ENCODE data around the gene PARD6G.

PARD6G gene

DNA sequence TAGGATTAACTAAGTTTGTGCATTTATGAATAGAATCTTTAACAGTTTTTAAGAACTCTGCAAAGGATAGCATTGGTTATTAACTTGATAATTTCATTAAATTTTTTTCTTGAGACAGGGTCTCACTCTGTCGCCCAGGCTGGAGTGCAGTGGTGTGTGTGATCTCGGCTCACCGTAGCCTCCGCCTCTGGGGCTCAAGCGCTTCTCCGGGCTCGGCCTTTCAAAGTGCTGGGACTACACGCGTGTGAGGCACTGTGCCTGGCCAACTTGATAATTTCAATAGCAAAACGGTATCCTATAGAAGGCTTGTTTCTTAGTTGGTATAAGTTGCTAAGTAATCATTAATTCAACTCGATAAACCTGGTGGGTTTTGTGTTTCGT lies 100.3 kb downstream of the PARD6G start:
- no peak for DNase-seq (ENCODE audit: low read depth)

DNA sequence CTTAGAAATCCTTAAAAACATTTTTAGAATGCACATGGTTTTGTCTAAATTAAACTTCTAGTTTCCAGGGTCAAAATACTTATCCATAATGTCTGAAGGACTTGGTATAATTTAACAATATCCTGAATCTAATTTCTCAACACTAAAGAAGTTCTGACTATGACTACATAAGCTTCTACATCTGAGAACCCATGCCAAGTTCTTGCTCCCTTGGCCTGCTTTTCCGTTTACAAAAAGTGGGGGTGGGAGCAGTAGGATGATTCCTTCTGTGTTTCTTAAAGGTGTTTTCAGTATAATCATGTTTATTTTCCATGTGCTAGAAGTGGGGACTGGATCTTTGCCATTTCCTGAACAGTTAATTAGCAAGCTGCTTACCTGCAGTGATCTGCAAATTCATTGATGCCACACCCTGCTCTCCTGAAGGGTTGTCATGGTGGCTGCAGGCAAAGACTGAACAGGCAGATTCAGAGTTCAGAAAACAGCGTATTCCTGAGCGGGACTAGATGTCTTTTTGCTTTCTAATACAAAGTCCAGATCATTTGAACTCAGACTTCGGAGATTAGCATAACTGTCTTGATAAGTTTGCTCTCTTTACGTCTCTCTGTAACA lies 102.0 kb downstream of the PARD6G start:
- no peak for DNase-seq (ENCODE audit: low read depth)

DNA sequence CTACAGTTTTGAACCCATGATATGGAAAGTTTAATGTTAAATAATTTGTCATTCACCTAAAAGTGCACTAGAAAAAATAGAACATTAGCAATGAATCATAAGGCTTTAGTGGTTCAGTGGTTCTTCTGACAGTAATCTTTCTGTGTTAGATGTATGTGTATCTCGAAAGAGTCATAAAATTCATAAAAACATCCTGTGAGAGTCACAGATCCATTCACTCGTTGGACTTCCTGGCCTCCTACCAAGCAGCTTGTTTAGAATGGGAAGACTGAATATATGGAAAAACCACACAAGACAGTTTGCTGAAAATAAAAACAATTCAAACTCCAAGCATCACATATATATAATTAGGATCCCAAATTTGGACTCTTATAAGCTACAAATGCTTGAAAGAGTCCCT lies 103.4 kb downstream of the PARD6G start:
- DNase-seq (ENCODE audit: low read depth), result peak; percentile 76

DNA sequence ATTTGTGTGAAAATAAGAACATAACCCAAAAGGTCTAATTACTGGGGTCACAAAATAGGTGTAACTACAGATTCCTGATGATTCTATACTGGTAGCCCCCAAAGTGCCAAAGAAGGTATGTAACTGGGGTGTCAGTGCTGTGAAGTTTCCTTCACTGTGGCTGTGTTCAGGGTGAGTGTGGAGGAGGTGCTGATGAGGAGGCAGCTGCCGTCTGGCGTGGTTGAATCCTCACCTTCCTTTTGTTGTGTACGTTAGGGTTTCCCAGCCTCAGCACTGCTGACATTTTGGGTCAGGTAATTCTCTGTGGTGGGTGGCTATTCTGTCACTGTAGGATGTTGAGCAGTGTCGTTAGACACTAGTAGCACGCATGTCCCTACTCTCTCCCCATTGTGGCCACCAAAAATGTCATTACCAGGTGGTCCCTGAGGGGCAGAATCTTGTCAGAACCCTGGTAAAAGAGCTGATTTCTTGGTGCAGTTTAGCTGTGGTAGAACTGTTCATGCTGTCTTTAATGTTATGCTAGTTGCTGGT lies 106.8 kb downstream of the PARD6G start:
- DNase-seq (ENCODE audit: low read depth), result no peak

DNA sequence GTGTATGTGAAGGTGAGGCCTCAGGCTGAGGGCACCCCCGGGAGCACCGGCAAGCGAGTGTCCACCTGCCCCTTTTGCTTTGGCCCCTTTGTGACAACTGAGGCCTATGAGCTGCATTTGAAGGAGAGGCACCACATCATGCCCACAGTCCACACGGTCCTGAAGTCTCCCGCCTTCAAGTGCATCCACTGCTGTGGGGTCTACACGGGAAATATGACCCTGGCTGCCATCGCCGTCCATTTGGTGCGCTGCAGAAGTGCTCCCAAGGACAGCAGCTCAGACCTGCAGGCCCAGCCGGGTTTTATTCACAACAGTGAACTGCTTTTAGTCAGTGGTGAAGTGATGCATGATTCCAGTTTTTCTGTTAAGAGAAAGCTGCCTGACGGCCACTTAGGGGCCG lies 109.3 kb downstream of the PARD6G start:
- no peak for DNase-seq (ENCODE audit: low read depth)

DNA sequence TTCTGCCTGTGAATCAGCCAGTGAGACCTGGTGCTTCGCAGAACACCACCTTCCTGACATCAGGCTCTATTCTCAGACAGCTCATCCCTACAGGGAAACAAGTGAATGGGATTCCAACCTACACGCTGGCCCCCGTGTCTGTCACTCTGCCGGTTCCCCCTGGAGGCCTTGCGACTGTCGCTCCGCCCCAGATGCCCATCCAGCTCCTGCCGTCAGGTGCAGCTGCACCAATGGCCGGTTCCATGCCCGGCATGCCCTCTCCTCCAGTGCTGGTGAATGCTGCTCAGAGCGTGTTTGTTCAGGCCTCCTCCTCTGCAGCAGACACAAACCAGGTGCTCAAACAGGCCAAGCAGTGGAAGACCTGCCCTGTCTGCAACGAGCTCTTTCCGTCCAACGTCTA lies 110.2 kb downstream of the PARD6G start:
- no peak for DNase-seq (ENCODE audit: low read depth)

DNA sequence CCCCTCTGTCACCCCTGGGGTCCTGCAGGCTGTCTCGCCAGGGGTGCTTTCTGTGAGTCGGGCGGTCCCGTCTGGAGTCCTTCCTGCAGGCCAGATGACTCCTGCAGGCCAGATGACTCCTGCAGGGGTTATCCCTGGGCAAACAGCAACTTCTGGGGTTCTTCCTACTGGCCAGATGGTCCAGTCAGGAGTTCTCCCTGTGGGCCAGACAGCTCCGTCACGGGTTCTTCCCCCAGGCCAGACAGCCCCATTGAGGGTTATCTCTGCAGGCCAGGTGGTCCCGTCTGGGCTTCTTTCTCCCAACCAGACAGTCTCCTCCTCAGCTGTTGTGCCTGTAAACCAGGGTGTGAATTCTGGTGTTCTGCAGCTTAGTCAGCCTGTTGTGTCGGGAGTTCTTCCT lies 110.6 kb downstream of the PARD6G start:
- no peak for DNase-seq (ENCODE audit: low read depth)

DNA sequence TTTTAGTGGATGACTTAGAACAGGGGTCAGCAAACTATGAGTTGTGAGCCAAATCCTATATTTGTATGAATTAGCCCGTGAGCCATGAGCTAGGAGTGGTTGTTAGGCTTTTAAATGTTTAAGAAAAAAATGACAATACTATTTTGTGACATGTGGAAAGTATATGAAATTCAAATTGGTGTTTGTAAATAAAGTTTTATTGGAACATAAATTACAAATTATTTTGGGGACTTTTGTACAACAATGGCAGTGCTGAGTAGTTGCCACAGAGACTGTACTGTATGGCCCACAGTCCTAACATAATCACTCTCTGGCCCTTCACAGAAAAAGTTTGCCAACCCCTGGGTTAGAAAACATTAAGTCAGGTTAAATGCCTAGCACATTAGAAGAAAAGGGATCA lies 112.2 kb downstream of the PARD6G start:
- DNase-seq (ENCODE audit: low read depth), result no peak

DNA sequence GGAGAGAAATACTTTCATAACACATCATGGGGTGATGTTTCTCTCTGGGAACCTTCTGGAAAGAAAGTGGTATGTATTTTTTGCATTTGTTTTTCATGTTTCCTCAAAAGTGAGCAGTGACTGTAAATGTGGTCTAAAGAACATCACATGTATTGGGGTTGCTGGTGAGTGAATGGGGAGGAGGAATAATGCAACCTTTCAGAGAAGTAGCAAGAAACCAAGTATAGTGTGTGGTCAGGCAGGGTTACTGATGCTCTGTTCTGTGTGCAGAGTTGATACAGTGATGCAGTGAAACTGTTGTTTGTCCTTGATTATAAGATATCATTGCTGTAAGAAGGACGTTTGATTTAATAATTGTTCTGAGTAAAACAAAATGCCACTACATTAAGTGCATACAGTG lies 114.2 kb downstream of the PARD6G start:
- no peak for DNase-seq (ENCODE audit: low read depth)

DNA sequence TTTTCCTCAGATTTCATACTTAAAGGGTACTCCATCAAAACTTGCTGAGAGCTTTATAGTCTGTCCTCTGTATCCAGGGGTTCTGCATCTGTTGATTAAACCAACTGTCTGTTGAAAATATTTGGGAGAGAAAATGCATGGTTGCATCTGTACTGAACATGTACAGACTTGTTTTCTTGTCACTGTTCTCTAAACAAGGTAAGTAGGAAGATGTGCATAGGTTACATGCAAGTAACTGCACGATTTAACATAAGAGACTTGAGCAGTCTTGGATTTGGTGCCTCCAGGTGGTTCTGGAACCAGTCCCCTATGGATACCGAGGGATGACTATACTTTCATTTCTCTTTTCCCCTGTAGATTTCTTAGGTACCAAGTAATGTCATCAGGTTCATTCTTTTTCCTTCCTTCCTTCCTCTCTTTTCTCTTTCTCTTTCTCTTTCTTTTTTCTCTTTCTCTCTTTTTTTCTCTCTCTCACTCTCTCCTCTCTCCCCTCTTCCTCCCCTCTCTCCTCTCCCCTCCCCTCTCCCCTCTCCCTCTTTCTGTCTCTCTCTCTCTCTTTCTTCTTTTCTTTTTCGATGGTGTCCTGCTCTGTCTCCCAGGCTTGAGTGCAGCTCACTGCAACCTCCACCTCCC lies 115.0 kb downstream of the PARD6G start:
- no peak for DNase-seq (ENCODE audit: low read depth)

DNA sequence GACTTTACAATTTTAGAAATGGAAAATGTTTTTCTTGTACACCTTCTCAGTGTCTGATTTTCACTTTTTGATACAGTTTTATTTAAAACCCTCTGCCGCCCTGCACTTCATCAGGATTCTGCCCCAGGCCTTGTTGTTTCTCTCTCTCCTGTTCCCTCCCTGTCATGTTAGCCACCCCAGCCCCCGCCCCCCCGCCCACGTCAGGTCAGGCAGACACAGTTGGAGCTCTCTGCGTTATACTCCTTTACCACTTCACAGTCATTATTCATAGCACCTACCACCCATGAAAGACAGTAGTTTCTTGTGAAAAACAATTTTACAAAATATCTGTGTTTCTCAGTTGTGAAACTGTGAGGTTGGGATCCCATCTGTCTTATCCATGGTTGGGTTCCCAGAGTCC lies 116.8 kb downstream of the PARD6G start:
- no peak for DNase-seq (ENCODE audit: low read depth)

DNA sequence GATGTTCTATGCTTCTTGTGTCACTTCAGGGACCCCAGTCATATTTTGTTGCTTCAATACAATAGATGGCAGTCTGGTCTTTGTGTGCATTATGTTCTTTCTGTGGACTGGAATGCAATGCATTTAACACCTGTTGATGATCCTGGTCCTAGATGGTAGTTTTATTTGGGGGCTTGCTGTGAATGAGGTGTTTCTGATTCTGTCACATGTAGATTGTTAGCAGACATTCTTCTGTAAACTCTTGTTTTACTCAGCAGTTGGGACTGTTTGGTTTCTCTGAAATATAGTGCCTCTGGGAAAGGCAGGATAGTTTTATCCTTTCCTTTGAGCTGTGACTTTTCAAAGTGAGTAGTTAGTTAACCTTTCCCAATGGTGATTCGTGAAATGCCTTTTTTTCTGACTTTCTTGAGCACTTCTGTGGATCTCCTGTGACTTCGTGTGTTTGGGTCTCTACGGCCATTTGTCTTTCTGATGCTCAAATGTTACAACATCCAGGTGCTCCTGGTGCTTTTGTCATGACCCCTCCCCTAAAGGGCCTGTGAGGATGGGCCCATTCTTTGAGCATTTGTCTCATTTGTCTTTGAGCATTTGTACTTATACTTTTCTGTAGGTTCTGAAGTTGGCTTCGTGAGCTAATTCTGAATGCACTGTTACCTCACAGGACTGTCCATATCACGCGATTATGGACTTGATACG lies 117.5 kb downstream of the PARD6G start:
- DNase-seq (ENCODE audit: low read depth), result no peak

DNA sequence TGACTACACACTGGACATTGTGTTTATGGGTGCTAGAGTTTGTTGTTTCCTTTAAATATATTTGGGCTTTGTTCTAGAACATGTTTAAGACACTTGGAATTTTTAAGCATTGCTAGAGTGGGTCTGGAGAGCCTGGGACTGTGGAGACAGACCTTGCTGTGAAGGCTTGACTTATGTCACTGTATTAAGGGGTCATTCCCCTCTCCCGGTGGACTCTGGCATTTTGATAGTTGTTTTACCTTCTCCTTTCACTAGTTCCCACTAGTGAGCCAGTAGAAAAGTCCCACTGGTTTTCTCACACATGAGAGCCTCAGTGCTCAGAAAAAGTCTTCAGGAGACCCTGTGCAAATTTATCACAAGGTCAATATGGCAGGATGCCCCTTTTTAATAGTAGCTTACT lies 119.7 kb downstream of the PARD6G start:
- DNase-seq (ENCODE audit: low read depth), result no peak

DNA sequence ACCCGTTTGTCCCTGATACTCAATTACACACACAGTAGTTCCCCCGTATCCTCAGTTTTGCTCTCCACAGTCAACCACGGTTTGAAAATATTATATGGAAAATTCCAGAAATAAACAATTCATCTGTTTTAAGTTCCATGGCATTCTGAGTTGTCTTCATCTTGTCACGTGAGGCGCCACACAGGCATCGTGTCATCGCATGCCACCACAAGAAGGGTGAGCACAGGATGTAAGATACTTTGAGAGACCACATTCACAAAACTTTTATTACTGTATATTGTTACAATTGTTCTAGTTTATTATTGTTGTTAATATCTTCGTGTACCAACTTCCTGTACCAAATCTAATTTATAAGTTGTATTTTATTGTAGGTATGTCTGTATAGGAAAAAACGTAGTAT lies 120.5 kb downstream of the PARD6G start:
- DNase-seq (ENCODE audit: low read depth), result no peak

DNA sequence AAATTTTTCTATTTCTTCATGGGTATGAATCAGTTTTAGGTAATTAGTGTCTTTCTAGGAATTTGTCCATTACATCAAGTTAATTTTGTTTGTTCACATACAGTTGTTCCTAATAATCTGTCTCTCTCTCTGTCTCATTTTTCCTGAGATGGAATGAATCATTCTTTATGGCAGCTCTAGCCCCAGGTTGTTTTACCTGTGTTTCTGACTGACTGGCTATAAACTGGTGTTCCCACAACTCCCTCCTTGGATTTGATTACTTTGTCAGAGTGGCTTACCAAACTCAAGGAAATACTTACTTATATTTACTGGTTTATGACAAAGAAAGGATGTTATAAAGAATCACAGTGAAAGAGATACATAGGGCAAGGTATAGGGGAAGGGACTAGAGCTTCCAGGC lies 123.2 kb downstream of the PARD6G start:
- DNase-seq (ENCODE audit: low read depth), result no peak

DNA sequence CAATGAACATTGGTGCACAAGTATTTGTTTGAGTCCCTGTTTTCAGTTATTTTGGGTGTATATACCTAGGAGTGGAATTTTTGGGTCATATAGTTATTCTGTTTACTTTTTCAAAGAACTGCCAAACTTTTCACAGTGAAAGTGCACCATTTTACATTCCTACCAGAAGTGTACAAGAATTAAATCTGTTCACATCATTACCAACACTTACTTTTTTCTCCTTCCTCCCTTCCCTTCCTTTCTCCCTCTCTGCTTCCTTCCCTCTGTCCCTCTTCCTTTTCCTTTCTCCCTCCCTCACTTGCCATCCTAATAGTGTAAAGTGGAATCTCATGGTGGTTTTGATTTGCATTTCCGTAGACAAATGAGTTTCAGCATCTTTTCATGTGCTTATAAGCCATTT lies 126.4 kb downstream of the PARD6G start:
- DNase-seq (ENCODE audit: low read depth), result no peak

DNA sequence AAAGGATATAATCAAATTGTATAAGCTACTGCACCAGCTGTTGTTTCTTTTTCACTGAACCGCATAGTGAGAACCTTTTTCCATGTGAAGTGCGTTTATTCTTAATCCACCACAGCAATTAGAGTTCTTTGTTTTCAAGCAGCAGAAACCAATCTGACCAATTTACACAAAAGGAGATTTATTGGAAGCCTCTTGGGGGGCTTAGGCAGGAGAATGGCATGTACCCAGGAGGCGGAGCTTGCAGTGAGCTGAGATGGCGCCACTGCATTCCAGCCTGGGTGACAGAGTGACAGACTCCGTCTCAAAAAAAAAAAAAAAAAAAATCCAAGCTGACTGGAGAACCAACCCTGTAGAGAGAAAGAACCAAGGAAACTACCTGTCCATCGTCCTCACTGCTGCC lies 128.2 kb downstream of the PARD6G start:
- no peak for DNase-seq (ENCODE audit: low read depth)

DNA sequence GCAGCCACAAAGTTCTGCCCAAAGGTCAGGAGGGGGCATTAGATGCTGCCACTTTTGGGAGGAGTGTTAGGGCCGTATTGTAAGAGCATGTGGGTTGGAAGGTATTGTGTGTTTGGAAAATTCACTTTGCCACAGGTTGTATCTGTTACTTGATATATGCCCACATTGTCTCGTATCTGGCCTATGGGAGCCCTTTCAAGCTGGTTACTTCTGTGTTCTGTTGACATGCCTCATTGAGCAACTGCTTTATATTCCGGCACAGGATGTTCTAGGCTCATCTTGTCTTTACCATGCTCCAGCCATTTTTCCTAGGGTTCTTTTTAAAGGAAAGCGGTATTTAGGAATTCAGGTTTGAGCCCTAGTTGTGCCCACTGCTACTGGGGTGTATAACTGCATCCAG lies 132.3 kb downstream of the PARD6G start:
- no peak for DNase-seq (ENCODE audit: low read depth)

DNA sequence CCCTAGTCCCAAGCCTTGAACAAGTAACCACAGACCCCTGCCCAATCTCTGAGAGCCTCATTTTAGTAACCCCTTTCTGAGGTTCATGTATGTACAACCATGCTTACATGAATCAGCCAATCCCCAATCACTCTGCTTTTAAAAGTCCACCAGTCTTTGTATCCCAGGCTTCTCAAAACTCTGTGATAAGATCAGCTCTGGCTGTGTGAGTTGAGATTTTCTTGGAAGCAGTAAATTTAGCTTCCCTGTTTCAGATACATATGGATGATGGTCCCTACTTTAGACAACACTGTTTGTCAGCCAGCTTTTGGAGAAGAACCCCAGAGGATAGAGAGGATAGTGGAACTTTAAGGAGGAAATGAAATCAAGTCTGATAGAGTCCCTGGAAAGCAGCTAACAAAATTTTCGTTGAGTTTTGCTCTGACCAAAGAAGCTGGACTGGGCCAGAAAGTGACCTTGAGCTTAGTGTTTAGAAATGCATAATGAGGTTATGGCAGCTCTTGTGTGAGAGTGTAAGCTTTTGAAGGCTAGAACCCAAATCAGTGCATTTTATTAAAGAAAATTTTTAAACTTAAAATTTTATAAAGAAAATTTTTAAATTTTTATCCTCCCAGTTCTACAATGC lies 134.6 kb downstream of the PARD6G start:
- DNase-seq (ENCODE audit: low read depth), result peak; percentile 13

DNA sequence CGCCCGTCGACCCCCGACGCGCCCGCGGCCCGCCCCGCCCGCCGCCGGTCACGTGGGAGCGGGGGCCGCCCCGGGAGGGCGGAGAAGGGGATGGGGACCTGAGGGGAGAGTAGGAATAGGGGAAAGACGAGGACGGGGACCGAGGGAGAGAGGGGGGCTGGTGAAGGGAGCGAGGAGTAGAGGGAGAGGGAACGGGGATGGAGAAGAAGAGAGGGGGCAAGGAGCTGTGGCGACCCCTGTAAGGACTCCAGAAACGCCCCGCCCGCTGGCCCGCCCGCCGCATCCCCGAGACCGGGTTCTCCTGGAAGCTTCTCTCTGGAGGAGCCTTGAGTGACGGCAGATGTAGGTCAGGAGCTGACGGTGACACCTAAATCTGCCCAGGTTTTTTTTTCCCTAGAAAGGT lies 137.6 kb downstream of the PARD6G start:
- peak; percentile 61 for DNase-seq (ENCODE audit: low read depth)

DNA sequence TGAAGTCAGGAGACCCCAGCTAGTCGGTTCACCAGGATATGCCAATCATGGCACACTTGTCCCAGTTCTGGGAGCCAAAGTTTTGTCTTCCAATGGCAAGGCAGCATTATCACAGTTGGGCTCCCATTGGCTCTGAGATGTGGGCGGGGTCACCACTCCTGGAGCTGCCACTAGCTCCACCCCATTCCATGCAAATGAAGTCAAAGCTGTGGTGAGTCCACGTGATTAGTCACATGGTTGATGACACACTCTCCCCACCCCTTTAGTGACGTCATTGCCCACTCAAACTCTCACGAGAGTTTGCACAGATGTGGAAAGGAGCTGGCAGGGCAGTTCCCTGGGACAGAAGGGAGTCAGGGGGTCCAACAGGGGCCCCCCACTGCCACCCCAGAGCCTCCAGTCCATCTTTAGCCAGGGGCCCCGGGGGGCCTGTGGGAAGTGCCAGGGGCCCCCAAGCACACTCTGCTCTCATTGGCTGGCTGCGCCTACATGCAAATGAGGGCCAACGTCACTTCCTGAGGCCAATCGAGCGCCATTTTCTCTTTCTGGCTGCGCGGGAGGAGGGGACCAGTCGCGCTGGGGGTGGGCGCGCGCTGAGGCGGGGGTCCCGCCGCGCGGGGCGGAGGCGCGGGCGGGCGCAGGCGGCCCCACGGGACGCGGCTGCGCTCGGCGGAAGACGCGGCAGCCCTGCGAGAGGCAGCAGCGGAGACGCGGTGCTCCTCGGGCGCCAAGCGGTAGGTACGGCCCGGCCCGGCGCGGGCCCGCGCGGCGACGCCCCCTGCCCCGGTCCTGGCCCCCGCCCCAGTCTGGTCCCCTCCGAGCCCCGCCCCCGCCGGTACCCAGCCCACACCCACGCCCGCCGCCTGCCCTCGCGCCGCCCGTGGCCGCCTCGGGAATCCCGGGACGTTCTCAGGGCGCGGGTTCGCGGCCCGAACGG lies 138.3 kb downstream of the PARD6G start, which contains the start of gene ADNP2:
TSS of gene ADNP2 (plus strand) at position 524 of the 937 bp plus-strand sequence. CDS start 8,281 bp downstream, outside the sequence.
- DNase-seq (ENCODE audit: low read depth), result peak; percentile 96

DNA sequence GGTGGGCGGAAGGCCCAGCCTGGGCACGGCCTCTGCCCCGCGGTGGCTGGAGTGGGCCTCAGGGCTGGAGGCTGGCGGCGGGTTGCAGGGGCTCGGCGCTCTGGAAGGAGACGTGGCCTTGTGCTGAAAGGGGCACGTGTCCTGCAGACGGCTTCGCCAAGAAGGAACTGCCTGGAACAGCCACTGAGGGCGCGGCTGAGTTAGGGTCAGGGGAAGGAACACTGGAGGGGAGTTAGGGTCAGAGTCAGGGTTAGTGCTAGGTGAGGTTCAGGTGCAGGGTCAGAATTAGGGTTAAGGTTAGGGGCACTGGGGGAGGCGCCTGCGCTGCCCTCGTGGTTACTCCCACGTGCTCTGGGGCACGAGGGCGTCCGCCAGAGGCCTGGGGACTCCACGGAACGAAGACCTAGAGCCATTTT lies 139.2 kb downstream of the PARD6G start:
- no peak for DNase-seq (ENCODE audit: low read depth)
